Cardiac fibroblast (primary cell): Measurements from ENCODE around the gene ADCY5.

Experiments used
- DNase-seq, 2 donors: peaks; one replicate each; pipeline versions ENCODE4 v3.0.0 to v3.0.0-alpha.2; 2010; ENCODE audit warnings: low read depth in 2 of 2
- H3K4me3 ChIP-seq, 2 donors: replicated peaks in 1 of 2; 1 replicate in 1 of 2; 2 replicates in 1 of 2; pipeline ENCODE4 v1.5.1; 2011; ENCODE audit warnings: low read depth in 2 of 2, low read length in 2 of 2, mild to moderate bottlenecking in 2 of 2, moderate library complexity in 1 of 2
- CTCF ChIP-seq: IDR thresholded peaks from one replicate; pipeline ENCODE4 v1.5.1; 2011; ENCODE audit warnings: low read depth, mild to moderate bottlenecking, low read length, inconsistent platforms

Gene ADCY5

DNA sequence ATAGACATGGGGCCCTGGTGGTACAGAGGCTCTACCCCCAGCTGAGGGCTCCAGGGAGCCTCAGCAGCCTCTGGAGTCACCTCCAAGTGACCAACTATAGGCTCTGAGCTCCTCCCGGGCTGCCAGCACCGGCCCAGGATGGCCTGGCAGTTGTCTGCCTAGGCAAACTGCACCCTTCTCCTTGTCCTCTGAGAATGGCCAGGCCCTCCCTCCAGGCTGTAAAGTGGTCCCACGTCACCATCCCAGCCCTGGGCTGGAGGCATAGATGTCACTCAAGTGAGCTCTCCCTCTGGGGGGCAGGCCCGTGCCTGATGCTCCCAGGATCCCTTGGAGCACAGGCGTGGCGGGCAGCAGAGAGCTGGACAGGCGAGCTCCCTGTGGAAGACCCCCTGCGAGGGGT lies 127.1 kb downstream of the ADCY5 start:
- H3K4me3 ChIP-seq = no peak overlapping the region
- TF ChIP-seq CTCF = no peak
- no peak for DNase-seq

DNA sequence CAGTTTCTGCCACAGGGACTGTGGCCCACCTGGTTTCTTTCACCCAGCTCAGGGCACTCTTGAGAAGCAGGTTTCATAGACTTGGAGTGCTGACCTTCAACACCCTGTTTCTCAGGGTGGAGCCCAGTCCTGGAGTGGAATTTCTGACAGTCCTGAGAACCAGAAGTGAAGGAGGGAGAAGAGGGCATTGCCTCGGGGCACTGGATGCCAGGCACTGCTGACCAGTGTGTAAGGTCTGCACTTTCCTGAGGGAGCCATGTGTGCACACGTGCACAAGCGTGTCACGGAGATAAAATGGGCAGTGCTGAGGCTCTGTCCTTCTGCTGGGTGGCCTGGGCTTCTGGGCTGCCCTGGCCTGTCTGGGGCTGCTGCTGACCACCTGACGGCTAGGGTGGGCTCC lies 128.7 kb downstream of the ADCY5 start:
- TF ChIP-seq CTCF = no peak
- H3K4me3 ChIP-seq = no peak overlapping the region
- DNase-seq = no peak

DNA sequence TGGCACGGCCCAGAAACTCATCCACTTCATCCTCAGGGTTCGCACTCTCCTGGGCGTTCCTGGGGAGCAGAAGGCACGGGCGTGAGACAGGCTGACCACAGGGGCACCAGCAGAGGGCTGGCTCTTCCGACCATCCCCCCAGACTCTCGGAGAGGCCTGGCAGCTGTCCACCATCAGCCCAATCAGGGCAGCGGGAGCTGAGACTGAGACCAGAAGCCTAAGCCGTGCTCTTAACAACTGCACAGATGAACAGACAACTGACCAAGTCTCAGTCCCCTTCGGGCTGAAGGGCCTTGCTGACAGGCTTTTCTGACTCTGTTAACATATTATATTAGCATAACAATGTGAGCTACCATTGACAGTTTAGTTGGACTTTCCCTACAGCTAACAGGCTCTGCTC lies 129.1 kb downstream of the ADCY5 start:
- H3K4me3 ChIP-seq = no peak overlapping the region
- no peak for TF ChIP-seq CTCF
- DNase-seq = no peak

DNA sequence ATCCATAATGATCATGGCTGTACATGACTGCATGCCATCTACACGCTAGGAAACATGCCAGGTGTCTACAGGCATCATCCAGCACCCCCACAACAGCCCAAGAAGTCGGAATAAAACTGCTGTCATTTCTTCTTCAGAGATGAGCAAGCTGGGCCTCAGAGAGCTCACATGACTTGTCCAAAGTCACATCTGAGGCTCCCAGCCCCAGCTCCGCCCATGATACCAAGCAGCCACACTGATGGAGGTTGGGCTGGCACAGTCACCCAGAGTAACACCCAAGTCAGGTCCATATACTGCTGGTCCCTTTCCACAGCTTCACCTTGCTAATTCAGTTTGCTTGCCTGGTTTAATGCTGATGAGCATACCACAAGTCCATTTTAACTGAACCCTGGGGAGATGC lies 130.5 kb downstream of the ADCY5 start:
- no peak for DNase-seq
- H3K4me3 ChIP-seq = no peak overlapping the region
- TF ChIP-seq CTCF = no peak

- TF ChIP-seq CTCF = no peak
- DNase-seq = no peak
- no peak overlapping the region for H3K4me3 ChIP-seq
Measured at GRCh38 chr3:123317716-123318115, 131.2 kb downstream of the ADCY5 start.

DNA sequence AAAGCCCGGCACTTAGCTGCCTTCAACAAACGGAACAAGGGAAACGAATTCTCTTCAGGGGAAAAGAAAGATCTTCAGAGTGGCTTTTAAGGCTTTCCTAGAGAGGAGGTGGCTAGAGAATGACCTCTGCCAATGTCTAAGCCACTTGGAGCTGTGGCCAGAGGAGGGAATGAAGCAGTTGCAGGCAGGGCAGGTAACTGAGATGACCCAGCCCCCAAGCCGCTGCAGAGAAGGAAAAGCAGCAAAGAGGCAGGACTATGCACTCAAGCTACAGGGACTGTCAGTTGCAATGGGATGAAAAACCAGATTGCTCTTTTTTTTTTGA lies 133.7 kb downstream of the ADCY5 start:
- TF ChIP-seq CTCF = no peak
- DNase-seq = no peak
- H3K4me3 ChIP-seq = no peak overlapping the region

DNA sequence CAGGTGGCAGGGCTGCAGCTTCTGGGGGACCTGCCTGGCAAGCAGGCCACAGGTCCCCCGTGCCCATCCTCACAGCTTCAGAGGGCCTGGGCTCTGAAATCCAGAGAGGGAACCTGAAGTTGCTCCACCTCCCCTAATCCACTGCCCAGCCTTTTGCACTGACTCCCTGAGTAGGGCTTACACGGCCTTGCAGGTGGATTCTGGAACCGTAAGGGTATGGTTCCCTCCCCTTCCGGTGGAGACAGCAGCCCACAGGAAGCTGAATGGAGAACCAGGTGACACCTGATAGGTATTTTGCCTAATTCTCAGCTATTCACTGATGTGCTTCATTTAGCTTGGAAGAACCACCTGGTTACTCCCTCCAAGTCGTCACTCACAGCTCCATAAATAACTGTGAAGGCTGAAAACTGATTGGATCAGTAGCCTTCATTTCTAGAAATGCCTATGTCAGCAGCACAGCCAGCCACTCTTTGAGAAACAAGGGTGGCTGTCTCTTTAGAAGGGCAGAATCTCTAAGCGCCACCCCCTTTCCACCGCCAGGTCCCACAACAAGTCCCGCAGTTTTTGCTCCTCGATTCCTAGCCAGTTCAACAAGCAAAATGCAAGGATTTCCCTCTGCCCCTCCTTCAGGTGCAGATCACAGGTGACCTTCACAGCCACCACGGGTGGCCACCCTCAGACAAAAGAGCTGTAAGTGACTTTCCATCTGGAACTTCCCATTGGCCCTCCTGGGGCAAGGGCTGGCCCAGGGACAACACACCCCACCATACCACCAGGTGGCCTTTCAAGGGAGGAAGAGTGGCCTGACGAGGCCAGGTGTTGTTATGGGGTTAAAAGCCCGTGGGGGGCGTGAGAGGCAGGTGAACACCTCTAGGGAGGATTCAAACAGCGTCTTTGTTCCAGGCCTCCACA lies 134.3 kb downstream of the ADCY5 start:
- H3K4me3 ChIP-seq = no peak overlapping the region
- no peak for DNase-seq
- no peak for TF ChIP-seq CTCF
